ENCODE results near the gene NR2C2AP. TPM values are rescaled to one million over a fixed set of nuclear protein-coding genes. Genes with fewer than 3 reads are reported as not detected.

NR2C2AP gene
- total RNA-seq, 1 donor = 17.8 TPM

GRCh38 chr19:19215792-19216191 is 12.6 kb upstream of the NR2C2AP start:
- TF ChIP-seq, protein P1, sequence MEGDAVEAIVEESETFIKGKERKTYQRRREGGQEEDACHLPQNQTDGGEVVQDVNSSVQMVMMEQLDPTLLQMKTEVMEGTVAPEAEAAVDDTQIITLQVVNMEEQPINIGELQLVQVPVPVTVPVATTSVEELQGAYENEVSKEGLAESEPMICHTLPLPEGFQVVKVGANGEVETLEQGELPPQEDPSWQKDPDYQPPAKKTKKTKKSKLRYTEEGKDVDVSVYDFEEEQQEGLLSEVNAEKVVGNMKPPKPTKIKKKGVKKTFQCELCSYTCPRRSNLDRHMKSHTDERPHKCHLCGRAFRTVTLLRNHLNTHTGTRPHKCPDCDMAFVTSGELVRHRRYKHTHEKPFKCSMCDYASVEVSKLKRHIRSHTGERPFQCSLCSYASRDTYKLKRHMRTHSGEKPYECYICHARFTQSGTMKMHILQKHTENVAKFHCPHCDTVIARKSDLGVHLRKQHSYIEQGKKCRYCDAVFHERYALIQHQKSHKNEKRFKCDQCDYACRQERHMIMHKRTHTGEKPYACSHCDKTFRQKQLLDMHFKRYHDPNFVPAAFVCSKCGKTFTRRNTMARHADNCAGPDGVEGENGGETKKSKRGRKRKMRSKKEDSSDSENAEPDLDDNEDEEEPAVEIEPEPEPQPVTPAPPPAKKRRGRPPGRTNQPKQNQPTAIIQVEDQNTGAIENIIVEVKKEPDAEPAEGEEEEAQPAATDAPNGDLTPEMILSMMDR (IDR thresholded peaks at IDR 0.05; ENCODE audit: insufficient read depth, low read length) = no peak
- DNase-seq (ENCODE audit: low read depth) = no peak
- H3K4me3 ChIP-seq (ENCODE audit: low read depth, low read length) = no peak overlapping the region

GRCh38 chr19:19214892-19215291 is 11.7 kb upstream of the NR2C2AP start:
- DNase-seq (ENCODE audit: low read depth) = peak; percentile 31
- TF ChIP-seq, protein P1 (IDR thresholded peaks at IDR 0.05; ENCODE audit: insufficient read depth, low read length) = no peak
- no peak overlapping the region for H3K4me3 ChIP-seq (ENCODE audit: low read depth, low read length)

GRCh38 chr19:19214159-19214490 is 10.9 kb upstream of the NR2C2AP start:
- TF ChIP-seq, protein P1 (IDR thresholded peaks at IDR 0.05; ENCODE audit: insufficient read depth, low read length) = no peak
- DNase-seq (ENCODE audit: low read depth) = no peak
- no peak overlapping the region for H3K4me3 ChIP-seq (ENCODE audit: low read depth, low read length)

- no peak for DNase-seq (ENCODE audit: low read depth)
- no peak overlapping the region for H3K4me3 ChIP-seq (ENCODE audit: low read depth, low read length)
- TF ChIP-seq, protein P1 (IDR thresholded peaks at IDR 0.05; ENCODE audit: insufficient read depth, low read length) = no peak
Observed at GRCh38 chr19:19213426-19214158, 10.4 kb upstream of the NR2C2AP start.

DNA sequence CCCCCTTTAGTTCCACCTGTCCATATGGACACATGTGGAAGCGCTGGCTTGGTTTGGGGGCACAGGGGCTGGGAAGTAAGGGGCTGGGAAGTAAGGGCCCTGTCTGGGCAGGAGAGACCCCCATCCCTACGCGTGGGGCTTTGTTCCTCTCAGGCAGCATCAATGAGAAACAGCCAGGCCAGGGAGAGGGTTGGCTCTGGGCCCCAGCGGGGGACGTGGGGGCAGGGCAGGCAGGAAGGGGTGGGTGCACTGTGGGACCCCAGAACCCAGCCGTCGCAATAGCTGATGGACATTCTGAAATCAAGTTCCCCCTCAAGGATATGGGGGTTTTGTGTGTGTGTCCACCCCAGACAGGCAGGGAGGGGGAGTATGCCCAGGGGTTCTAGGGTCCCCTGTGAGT is 9.7 kb upstream of the NR2C2AP start:
- TF ChIP-seq, protein P1 (IDR thresholded peaks at IDR 0.05; ENCODE audit: insufficient read depth, low read length) = no peak
- DNase-seq (ENCODE audit: low read depth) = no peak
- no peak overlapping the region for H3K4me3 ChIP-seq (ENCODE audit: low read depth, low read length)

DNA sequence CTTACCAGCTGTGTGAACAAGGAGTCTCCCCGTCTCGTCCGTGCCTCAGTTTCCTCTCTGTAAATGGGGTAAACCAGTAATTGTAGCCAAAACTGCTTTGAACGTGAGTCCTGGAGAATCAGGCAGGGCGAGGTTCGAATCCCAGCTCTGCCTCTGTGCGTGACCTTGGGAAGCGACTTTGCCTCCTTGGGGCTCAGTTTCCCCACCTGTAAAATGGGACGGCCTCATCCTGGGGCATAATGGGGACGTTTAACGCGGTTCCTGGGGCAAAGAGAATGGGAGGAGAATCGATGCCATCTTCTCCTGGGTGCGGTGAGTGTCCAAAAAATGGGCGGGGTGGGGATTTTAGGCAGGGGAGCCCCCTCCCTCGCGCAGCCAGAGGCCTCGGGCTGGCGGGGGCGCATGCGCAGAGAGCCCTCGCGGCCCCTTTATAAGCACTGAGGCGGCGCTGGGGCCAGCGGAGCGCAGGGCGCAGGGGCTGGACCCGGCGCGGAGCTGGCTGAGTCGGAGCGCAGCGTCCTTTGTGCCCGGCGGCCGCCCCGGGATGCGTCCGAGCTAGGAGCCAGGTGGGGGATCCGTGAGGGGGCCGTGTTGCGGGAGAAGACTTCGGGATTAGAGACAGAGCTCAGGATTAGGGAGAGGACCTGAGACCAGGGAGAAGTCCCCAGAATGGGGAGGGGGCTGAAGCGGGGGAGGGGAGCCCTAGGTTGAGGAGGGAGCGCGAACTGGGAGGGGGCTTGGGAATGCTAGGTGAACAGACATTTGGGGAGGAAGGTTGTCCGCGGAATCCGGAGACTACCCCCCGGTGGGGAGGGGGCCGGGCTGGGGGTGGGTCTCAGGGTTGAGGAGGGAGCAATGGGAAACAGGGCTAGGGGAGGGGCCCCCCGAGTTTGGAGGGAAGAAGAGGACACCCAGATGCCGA is 8.5 kb upstream of the NR2C2AP start, which contains the start of gene NCAN:
Gene NCAN, plus strand, starts transcription at position 460 of the 922 bp plus-strand sequence. CDS start 4,996 bp downstream, outside the sequence.
- no peak for DNase-seq (ENCODE audit: low read depth)
- no peak within 1 kb of the TSS for H3K4me3 ChIP-seq (ENCODE audit: low read depth, low read length)
- TF ChIP-seq, protein P1 (IDR thresholded peaks at IDR 0.05; ENCODE audit: insufficient read depth, low read length) = no peak

Measured in fibroblast of the aortic adventitia (primary cell).